Suppressor macrophage treated with lipopolysaccharide for 4 hours (primary cell): ENCODE results near the gene FCRLA.

Experiments used
- DNase-seq: peaks from one replicate; pipeline ENCODE4 v3.0.0-alpha.2; 2020

The FCRLA gene

DNA sequence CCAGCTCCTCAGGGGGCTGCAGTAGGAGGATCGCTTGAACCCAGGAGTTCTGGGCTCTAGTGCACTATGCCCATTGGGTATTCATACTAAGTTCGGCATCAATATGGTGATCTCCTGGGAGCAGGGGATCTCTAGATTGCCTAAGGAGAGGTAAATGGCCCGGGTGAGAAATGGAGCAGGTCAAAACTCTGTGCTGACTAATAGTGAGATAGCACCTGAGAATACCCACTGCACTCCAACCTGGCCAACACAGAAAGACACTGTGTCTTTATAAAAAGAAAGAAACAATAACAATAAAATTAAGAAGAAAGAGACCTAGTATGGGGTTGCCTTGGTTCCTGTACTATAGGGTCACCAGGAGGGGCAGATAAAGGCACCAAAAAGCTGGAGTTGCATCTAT lies 28.8 kb downstream of the FCRLA start:
- DNase-seq = no peak

DNA sequence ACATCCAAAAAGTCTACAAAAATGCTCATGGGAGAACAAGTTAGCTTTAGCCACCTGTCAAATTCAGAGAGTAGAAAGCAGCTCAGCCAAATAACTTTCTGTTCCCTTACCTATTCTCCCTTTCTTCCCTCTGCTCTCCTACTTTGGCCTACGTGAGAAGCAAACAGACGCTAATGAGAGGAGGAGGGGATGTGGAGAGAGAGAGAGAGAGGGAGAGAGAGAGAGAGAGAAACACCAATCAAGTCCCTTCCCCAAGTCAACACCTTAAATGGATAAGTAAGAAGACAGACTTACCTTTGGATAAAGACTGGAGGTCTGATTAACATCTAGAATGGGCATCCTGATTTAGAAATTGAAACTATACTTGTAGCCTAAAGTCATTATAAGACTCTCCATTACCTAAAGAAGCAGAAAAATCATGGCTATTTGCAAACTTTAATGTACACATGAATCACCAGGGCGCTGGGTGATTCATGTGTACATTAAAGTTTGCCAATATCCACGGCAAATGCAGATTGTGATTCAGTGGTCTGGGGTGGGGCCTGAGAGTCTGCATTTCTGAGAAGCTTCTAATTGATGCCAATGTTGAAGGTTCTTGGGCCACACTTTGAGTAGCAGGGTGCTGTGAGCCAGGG lies 29.4 kb downstream of the FCRLA start:
- DNase-seq = peak; percentile 69

DNA sequence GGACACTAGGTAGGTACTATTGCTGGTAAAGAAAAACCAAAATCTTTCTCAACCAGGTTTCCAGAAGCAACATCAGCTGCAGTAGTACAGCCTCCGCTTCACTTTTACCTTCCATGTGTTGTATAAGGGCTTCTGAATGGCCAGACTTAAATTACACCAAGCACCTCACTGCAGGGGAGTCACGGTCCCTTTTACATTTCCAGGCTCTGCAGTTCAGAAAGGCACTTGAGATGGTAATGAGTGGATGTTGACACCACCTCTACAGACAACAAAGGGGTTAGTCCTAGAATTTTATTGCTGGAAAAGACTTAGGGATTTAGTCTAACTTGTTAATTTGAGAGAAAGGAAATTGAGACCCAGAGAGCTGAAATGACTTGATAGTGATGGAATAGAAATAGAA lies 30.6 kb downstream of the FCRLA start:
- no peak for DNase-seq

DNA sequence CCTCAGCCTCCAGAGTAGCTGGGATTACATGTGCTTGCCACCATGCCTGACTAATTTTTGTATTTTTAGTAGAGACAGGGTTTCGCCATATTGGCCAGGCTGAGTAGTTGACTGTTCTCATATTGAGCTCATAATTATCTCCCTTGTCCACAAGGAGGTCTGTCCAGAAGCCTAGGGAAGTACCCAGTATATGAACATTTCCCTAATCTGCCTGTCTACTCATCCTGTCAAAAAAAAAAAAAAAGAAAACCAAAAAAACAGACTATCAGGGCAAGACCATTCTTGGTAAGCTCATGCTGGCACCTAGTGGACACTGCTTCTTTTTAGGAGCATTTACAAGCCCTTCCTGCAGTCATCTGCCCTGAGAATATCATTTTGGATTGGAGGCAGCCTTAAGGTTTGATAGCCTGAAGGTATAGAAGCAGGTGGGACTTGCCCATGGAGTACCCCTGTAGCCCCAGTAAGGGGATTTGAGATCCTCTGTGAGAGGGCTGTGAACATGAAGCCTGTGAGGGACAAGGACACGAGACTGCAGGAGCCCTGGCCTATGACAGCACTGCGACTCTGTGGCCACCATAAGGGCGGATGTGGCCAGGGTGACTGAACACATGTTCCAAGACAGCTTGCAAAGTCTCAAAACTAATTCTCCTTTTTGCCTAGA lies 31.7 kb downstream of the FCRLA start:
- peak; percentile 92 for DNase-seq

DNA sequence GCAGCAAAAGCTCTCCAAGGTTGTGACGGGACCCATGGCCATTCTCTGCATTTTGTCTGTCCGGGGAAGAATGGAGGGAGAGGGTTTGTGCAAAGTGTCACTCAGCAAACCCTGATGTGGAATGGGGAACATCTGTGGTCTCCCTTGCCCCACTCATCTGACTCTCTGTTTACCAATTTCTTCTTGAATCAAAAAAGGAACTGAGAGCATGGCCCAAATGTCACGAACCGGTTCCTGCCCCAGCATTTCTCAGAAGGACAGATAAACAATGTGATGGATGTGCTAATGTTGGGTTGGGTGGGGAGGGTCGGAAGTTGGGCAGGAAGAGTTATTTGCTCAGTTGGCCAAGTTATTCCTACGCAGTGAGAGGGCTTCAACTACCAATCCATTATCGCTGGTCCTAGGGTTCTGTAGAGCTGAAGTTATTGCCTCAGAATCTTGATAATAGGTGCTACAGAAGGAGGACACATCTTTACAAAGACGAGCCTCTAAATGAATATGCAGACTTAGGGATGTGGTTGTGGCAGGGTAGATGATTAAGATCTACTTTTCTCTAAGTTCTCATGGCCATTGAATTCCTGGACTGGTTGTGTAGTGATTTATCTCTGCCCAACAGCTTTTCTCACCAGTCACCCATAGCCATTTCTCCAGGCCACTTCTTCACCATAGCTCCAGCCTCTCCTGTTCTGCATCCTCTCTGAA lies 33.0 kb downstream of the FCRLA start:
- DNase-seq = peak; percentile 92

DNA sequence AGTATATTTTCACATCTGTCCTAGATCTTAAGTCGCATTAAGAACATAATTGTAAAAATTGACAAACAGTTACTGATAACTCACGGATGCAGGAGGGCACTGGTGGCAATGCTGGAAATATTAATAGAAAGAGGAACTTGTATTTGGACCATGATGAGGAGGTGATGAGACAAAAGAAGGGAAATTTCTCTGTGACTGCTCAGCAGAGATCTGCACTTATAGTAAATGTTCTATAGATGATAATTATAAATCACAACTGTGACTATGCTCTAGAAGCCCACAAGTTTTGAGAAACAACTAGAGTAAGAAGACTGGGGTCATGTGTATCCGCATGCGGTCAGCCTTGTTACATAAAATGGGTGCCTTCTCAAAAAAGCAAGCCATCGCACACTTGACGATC lies 33.9 kb downstream of the FCRLA start:
- DNase-seq = peak; percentile 63

DNA sequence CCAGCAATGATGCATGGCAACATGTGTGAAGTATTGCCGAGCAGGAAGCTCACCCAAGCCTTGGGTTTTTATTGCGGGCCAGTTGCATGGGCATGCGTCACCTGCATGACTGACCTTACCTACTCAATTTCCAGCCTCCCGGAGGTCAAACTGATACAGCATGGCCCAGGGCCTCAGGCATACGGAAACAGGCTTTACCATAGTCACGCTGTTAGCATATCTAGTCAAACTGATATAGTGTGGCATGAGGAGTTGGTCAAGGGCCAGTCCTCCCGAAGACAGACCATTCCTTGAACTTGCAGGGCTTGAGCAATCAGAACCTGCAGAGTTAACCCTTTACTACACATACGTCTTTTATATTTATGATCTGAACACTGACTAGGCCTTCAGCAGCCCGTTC lies 36.2 kb downstream of the FCRLA start:
- DNase-seq = no peak

DNA sequence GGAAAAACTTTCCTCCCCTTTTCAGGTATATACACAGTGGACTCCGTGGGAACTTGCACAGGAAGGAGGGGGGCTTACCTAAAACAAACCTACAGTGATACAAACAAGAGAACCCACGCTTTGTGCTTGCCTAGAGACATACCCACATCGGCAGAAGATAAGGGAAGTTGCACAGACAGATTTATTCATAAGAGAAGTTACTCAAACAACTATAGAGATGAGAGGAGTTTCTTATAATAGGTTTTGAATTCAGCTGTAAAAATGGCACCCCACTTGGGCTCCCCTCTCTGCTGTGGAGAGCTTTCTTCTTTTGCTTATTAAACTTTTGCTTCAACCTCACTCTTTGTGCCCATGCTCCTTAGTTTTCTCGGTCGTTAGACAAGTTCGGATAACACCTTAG lies 40.8 kb downstream of the FCRLA start:
- peak; percentile 58 for DNase-seq

DNA sequence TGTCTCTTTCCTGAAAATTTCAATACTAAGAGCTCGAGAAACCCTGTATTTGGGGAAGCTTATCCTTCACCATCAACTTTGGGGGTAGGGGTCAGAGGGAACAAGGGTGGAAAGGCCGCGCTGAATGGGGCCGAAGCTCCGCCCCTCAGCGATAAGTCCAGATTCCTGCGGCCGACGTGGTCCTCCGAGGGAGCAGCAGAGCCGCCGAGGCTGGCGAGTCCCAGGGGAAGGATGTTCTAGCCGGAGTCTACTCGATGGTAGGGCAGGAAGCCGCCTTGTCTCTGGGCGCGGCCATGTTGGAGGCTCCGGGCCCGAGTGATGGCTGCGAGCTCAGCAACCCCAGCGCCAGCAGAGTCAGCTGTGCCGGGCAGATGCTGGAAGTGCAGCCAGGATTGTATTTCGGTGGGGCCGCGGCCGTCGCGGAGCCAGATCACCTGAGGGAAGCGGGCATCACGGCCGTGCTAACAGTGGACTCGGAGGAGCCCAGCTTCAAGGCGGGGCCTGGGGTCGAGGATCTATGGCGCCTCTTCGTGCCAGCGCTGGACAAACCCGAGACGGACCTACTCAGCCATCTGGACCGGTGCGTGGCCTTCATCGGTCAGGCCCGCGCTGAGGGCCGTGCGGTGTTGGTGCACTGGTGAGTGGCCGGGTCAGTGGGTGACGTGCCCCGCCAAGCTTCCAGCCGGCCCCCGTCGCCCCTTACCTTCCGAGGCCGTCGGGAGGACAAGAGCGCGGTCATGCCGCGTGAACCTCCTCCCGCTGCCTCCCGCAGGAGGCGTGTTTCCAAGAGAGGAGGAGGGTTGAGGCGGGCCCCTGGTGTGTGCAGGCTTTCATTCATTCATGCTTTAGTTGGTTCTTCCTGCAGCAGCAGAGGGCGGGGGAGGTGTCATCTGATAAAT lies 42.7 kb downstream of the FCRLA start, which contains the start of gene DUSP12:
TSS of gene DUSP12 (plus strand) at position 278 of the 899 bp plus-strand sequence. CDS start at position 294, 16 bp downstream.
- peak; percentile 97 for DNase-seq

DNA sequence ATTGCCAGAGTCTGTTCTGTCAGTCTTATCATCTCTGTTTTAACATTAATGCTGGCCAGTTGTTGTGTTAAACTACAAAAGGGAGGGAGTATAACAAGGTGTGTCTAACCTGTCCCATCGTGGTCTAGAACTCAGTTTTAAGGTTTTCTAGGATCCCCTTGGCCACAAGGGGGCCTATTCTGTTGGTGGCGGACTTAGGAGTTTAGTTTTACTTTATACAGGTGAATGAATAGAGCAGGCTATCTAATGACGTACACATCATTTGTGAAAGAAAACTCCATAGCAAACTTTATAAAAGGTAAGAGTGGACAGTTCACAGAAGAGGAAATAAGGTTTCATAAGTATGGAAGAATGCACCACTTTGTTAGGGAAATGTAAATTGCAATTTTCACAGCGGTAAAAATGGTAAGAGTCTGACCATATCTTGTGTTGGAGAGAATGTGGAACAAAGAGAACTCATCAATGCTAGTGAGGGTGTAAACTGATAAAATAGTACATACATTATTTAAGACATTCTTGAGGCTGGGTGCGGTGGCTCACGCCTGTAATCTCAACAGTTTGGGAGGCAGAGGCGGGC lies 56.6 kb downstream of the FCRLA start:
- DNase-seq = no peak
